NCI-H146 (cell line): ENCODE measurements around the gene BPI.
A peak's percentile ranks its signal among the peaks of the same experiment; 100 is the strongest.
"Not testable (repeated sequence)": the region's sequence is repeated elsewhere in the genome, so short reads cannot be mapped to it uniquely, and the experiment has no call there.

ENCODE experiments used
- DNase-seq: peaks from one replicate; lab custom pipeline; 2025; lab: John Stamatoyannopoulos, UW

Gene BPI

DNA sequence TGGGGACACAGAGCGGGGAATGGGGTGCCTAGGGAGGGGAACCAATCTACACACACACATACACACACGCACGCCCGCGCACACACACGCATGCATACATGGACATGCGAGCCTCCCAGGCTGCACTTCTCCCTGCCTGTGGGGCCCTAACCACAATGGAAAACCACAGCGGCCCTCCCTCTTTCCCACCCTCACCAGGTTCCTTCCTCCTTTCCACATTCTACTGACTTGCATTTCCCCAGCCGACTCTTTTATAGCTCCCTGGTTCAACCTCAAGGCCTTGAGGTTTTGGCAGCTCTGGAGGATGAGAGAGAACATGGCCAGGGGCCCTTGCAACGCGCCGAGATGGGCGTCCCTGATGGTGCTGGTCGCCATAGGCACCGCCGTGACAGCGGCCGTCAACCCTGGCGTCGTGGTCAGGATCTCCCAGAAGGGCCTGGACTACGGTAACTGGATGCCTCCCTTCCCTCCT lies at the start of gene BPI:
Gene BPI (plus strand): TSS at position 249 of the 472 bp plus-strand sequence. CDS start 68 bp downstream, at position 317.
- no peak for DNase-seq

DNA sequence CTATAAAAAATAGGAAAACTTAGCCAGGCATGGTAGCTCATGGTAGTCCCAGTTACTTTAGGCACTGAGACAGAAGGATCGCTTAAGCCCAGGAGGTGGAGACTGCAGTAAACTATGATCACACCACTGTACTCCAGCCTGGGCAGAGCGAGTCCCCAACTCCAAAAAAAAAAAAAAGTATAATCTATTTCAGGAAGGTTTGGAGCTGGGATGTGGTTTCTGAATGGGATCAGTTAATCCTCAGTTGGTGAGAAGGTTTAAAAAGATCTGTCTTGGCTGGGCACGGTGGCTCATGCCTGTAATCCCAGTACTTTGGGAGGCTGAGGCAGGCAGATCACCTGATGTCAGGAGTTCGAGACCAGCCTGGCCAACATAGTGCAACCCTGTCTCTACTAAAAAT lies 49.3 kb upstream of the BPI start:
- not testable (repeated sequence) for DNase-seq

DNA sequence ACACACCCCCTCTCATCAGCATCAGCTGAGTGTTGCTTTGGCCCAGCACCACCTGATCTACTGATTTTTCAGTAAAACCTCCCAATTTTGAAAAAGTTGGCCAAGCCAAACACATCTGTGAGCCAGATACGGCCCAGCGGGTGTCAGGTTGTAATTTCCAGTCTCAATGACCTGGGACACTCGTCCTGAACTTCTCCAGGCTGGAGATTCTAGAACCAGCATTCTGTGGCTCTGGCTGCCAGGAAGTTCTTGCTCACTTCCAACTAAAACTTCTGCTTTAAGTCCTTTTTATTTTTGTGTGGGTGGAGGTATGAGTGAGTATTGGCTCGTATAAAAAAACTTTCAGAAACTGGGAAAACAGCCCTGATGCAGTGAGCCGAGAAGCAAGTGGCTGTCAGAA lies 48.6 kb upstream of the BPI start:
- DNase-seq: no peak

DNA sequence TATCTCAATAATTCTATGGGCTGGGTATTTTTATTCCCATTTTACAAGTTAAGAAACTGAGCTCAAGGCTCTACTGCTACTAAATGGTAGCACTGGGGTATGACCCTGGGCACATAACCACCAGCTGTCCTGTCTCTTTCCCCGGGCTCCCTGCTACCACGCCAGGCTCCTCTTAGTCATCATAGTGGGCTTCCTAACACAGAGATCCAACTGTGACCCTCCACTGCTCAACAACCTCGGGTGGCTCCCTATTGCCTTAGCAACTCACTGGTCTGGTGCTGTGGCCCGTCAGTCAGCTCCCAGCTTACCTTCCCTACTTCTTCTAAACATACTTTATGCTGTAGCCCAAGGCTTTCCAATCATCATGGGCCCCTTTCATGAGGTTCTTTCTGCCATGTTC lies 47.9 kb upstream of the BPI start:
- no peak for DNase-seq

- DNase-seq: no peak
These were observed 47.0 kb upstream of the BPI start for GRCh38 chr20:38256966-38257365.

DNA sequence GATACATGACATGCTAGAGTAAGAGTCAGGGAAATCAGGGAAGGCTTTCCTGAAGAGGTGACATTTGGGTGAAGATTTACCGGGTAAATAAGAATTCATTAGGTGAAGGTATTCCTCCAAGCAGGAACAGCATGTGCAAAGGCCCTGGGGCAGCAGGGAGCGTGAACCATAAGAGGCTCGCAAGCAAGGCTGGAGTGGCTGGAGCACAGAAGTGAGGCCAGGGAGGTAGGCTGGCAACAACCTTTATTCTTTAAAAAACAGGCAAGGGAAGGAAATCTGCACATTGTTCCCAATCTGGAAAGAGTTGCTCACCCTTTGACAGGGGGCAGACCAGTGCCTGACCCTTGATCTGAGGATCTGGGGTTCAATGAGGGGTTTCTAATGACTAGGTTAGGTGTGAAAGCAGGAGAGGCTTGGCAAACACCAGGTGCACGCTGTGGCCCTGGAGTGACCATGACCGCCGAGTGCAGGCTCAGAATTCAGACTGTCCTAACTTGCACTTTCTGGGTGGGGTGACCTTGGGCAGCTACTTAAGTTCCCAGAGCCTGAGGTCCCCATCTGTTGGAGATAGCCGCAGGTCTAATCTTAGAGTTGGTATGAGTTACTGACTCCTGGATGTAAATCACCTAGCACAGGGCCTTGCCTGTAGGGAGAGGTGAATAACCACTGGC lies 45.3 kb upstream of the BPI start:
- no peak for DNase-seq

DNA sequence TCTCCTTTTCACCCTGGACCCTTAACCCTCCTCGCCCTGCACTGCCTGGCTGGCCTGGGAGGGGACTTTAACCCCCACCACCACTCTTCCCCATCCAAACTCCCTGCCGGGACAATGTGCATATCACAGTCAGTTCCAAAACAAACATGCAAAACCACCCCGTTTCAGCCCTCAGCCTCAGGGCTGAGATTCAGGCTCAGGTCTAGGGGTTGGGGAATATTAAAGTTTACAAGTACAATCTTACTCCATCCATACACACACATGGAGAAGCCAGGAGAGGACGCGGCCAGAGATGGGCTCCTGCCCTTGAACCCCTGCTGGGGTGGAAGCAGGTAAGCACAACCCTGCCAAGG lies 44.0 kb upstream of the BPI start:
- no peak for DNase-seq

- DNase-seq: peak; percentile 40
These were observed 43.4 kb upstream of the BPI start, which contains the start of gene KIAA1755 for GRCh38 chr20:38260378-38261053. TSS of gene KIAA1755 (minus strand) at chr20:38260735. CDS start at chr20:38260500, 235 bp downstream.

GRCh38 chr20:38261054-38261390 lies 42.9 kb upstream of the BPI start:
- no peak for DNase-seq

DNA sequence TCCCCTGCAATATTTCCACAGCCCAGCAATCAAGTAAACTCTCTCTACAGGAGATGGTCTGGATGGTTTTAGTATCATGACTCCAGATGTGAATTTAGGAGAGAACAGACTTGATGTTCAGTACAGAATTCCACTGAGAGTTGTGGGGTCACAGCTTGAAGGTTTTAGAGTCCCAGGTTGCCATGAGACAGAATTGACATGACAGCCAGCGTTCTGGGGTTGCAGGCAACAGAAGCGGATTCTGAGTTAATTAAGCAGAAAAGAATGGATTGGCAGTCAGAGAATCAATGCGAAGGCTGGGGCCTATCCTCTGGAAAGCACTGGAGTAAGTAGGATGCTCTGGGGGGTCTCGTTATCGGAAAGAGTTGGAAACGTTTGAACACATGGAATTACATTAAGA lies 41.0 kb upstream of the BPI start:
- DNase-seq: no peak

DNA sequence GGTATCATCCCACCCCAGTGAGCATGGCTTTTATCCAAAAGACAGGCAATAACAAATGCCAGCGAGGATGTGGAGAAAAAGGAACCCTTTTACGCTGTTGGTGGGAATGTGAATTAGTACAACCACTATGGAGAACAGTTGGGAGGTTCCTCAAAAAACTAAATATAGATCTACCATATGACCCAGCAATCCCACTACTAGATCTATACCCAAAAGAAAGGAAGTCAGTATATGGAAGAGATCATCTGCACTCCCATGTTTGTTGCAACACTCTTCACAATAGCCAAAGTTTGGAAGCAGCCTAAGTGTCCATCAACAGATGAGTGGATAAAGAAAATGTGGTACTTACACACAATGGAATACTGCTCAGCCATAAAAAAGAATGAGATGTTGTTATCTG lies 37.5 kb upstream of the BPI start:
- no peak for DNase-seq

DNA sequence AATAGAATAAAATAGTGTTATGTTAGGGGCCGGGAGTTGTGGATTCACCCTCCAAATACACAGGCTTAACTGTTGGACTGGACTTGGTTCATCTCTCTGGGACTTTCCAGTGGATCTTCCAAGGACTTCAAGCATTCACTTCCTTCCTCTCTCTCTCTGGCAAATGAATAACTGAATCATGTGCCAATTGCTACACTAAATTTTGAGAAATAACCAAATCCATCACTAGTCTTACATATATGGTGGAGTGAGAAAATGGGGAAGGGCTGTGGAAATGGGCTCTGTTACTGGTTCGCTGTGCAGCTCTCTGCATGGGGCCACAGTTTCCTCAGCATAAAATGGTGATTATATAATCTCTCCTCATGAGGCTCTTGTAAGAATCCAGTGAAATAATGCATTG lies 36.7 kb upstream of the BPI start:
- no peak for DNase-seq

- peak; percentile 18 for DNase-seq
These were observed 35.9 kb upstream of the BPI start for GRCh38 chr20:38267901-38268514.

- no peak for DNase-seq
These were observed 34.9 kb upstream of the BPI start for GRCh38 chr20:38269040-38269439.

DNA sequence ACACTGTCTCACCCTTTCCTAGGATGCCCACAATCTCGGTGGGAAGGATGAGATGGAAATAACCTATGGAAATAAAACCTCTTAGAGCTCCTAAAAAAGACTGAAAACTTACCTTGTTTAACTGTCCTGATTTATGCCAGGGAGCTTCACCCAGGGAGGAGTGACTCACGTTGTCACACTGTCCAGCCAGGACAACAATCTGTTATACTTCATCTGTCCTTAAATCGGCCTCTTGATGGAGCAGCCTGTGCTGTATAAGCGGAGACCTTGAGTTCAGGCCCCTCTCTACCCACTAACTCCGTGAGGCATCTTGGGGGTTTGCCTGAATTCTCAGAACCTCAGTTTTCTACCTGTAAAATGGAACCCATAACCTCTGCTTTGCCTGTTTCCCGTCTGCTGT lies 34.2 kb upstream of the BPI start:
- DNase-seq: no peak

GRCh38 chr20:38270869-38271605 lies 32.9 kb upstream of the BPI start:
- no peak for DNase-seq

- DNase-seq: no peak
These were observed 32.3 kb upstream of the BPI start for GRCh38 chr20:38271608-38272120.

DNA sequence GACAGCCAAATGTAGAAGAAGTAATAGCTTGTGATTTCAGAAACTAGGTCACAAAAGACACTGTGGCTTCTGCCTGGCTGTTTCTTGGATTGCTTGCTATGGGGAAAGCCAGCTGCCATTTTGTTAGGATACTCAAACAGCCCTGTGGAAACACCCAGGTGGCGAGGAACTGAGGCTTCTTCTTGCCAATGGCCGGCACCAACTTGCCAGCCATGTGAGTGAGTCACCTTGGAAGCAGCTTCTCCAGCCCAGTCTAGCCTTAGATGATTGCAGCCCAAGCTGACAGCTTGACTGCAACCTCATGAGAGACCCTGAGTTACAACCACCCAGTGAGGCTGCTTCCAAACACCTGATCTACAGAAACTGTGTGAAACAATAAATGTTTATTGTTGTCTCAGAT lies 31.6 kb upstream of the BPI start:
- DNase-seq: no peak

- no peak for DNase-seq
These were observed 31.0 kb upstream of the BPI start for GRCh38 chr20:38272961-38273360.

- no peak for DNase-seq
These were observed 28.0 kb upstream of the BPI start for GRCh38 chr20:38275815-38276550.

DNA sequence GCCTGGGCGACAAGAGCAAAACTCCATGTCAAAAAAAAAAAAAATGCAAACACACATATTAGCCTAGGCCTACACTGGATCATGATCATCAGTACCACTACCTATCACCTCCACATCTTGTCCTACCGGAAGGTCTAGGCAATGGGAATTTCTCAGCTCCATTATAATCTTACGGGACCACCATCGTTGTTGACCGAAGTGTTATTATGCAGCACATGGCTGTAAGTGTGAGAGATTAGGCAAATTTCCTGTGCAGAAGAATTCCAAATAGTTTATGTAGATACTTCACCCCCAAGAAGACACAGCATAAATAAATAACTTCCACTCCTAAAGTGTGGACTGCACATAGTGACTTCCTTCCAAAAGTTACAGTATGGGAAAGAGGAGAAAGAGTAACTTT lies 26.7 kb upstream of the BPI start:
- DNase-seq: no peak

DNA sequence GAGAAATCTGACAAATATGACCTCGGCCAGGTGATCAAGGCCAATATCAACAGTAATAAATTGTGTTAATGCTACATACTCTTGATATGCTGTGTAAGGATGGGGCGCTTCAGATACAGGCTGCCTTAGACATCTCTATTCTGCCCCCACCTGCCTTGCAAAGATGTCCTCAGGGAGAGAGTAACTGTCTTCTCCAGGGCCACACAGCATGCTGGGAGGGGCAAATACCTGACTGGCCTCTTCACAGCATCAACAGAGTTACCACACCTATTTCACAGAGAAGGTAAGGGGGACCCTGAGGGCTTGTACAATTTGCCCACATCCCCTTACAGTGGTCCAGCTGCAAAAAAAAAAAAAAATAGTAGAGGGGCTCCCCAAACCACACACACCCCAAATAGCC lies 26.3 kb upstream of the BPI start:
- peak; percentile 26 for DNase-seq
